GM19328 (cell line): ENCODE measurements around the gene SKAP2.

Experiments
- ATAC-seq: cut with Tn5 transposase; IDR thresholded peaks from one replicate; pipeline ENCODE4 v1.9.1; 2021; ENCODE audit warnings: mild to moderate bottlenecking, moderate library complexity; ENCODE audit not compliant: unreplicated experiment

Gene SKAP2

GRCh38 chr7:26698194-26698593 is 166.2 kb downstream of the SKAP2 start:
- ATAC-seq: no peak

GRCh38 chr7:26696978-26697377 is 167.4 kb downstream of the SKAP2 start:
- no peak for ATAC-seq

GRCh38 chr7:26696161-26696560 is 168.2 kb downstream of the SKAP2 start:
- no peak for ATAC-seq

- no peak for ATAC-seq
Observed at GRCh38 chr7:26694713-26695112, 169.7 kb downstream of the SKAP2 start.

- ATAC-seq: no peak
Observed at GRCh38 chr7:26694141-26694540, 170.2 kb downstream of the SKAP2 start.

- no peak for ATAC-seq
Observed at GRCh38 chr7:26691886-26692285, 172.5 kb downstream of the SKAP2 start.

GRCh38 chr7:26691406-26691805 is 173.0 kb downstream of the SKAP2 start:
- ATAC-seq: no peak

GRCh38 chr7:26690135-26690805 is 174.1 kb downstream of the SKAP2 start:
- no peak for ATAC-seq

- ATAC-seq: peak; percentile 70
Observed at GRCh38 chr7:26688936-26689506, 175.4 kb downstream of the SKAP2 start.

- no peak for ATAC-seq
Observed at GRCh38 chr7:26688388-26688787, 176.0 kb downstream of the SKAP2 start.

GRCh38 chr7:26687032-26687431 is 177.4 kb downstream of the SKAP2 start:
- ATAC-seq: no peak

- ATAC-seq: no peak
Observed at GRCh38 chr7:26686448-26686981, 177.9 kb downstream of the SKAP2 start.

GRCh38 chr7:26685606-26686005 is 178.8 kb downstream of the SKAP2 start:
- ATAC-seq: no peak

GRCh38 chr7:26684447-26684846 is 179.9 kb downstream of the SKAP2 start:
- ATAC-seq: no peak

- ATAC-seq: no peak
Observed at GRCh38 chr7:26683277-26683676, 181.1 kb downstream of the SKAP2 start.

GRCh38 chr7:26681819-26682418 is 182.5 kb downstream of the SKAP2 start:
- ATAC-seq: no peak

GRCh38 chr7:26680587-26680986 is 183.8 kb downstream of the SKAP2 start:
- ATAC-seq: no peak

GRCh38 chr7:26675143-26675887 is 189.1 kb downstream of the SKAP2 start:
- no peak for ATAC-seq

GRCh38 chr7:26673858-26674257 is 190.5 kb downstream of the SKAP2 start:
- no peak for ATAC-seq

- ATAC-seq: no peak
Observed at GRCh38 chr7:26673271-26673670, 191.1 kb downstream of the SKAP2 start.

- no peak for ATAC-seq
Observed at GRCh38 chr7:26670841-26671240, 193.5 kb downstream of the SKAP2 start.
